ENCODE data around the gene EPS15.

GRCh38 chr1:51417496-51418383 lies 101.3 kb downstream of the EPS15 start:
- TF ChIP-seq CTCF (optimal IDR thresholded peaks at IDR 0.05 in 1 of 3, IDR thresholded peaks at IDR 0.05 in 1 of 3, conservative IDR thresholded peaks at IDR 0.05 in 1 of 3; ENCODE audit: extremely low read depth in 1 of 3, insufficient read depth in 2 of 3, low read length in 3 of 3), result no peak
- TF ChIP-seq EZH2 (IDR thresholded peaks at IDR 0.05; ENCODE audit: low read length), result no peak

Measured in keratinocyte (primary cell).